Keratinocyte (primary cell): ENCODE measurements around the gene HYDIN. TPM values are rescaled to one million over a fixed set of nuclear protein-coding genes. Genes with fewer than 3 reads are reported as not detected.

Experiments
- DNase-seq: peaks from one replicate; pipeline ENCODE4 v3.0.0-alpha.2; 2011; ENCODE audit warnings: low read depth, missing footprints, low spot score
- FAIRE-seq: peaks from 2 replicates; lab custom pipeline; 2011; peaks lifted over from hg19 to GRCh38; lab: Jason Lieb, UNC
- H2AFZ ChIP-seq: 2 replicates; pipeline ENCODE4 v1.6.0; 2012; ENCODE audit warnings: low read length, control low read depth, inconsistent platforms; ENCODE audit not compliant: control insufficient read depth
- H3K27ac ChIP-seq: 2 replicates; pipeline ENCODE4 v1.5.1; 2011; ENCODE audit warnings: low read length; ENCODE audit not compliant: control insufficient read depth, insufficient read depth
- H3K27me3 ChIP-seq: 3 replicates; pipeline ENCODE4 v1.6.0; 2011; ENCODE audit warnings: low read length; ENCODE audit not compliant: control insufficient read depth, insufficient read depth; ENCODE audit errors: extremely low read depth
- H3K36me3 ChIP-seq, 2 experiments: 2 replicates in 1 of 2; 3 replicates in 1 of 2; pipeline ENCODE4 v1.5.1; 2011; ENCODE audit warnings: low read length in 2 of 2, mild to moderate bottlenecking in 1 of 2; ENCODE audit not compliant: control insufficient read depth in 2 of 2, insufficient read depth in 2 of 2; ENCODE audit errors: extremely low read depth in 1 of 2
- H3K4me1 ChIP-seq: 3 replicates; pipeline ENCODE4 v1.5.1; 2011; ENCODE audit warnings: low read length; ENCODE audit not compliant: control insufficient read depth, insufficient read depth; ENCODE audit errors: extremely low read depth
- H3K4me2 ChIP-seq: 3 replicates; pipeline ENCODE4 v1.6.0; 2011; ENCODE audit warnings: low read depth, low read length; ENCODE audit not compliant: control insufficient read depth, insufficient read depth; ENCODE audit errors: extremely low read depth
- H3K4me3 ChIP-seq, 3 experiments: fragments of 200-600 bp in 1 of 3; sonication (generic) in 1 of 3; 2 replicates in 2 of 3; 3 replicates in 1 of 3; pipeline ENCODE4 v1.5.1; 2011 to 2016; ENCODE audit warnings: low read length in 3 of 3, mild to moderate bottlenecking in 3 of 3, control low read depth in 2 of 3, inconsistent platforms in 1 of 3, low read depth in 1 of 3, mixed read lengths in 1 of 3, mixed run types in 1 of 3, moderate library complexity in 1 of 3; ENCODE audit not compliant: control insufficient read depth in 2 of 3, insufficient read depth in 2 of 3; ENCODE audit errors: extremely low read depth in 1 of 3
- H3K79me2 ChIP-seq: 2 replicates; pipeline ENCODE4 v1.6.0; 2012; ENCODE audit warnings: low read length; ENCODE audit not compliant: control insufficient read depth, insufficient read depth
- H3K9ac ChIP-seq: 3 replicates; pipeline ENCODE4 v1.6.0; 2011; ENCODE audit warnings: low read length; ENCODE audit not compliant: control insufficient read depth, insufficient read depth; ENCODE audit errors: extremely low read depth
- H3K9me1 ChIP-seq: 3 replicates; pipeline ENCODE4 v1.6.0; 2011; ENCODE audit warnings: low read length; ENCODE audit not compliant: control insufficient read depth, insufficient read depth; ENCODE audit errors: extremely low read depth
- H3K9me3 ChIP-seq: 2 replicates; pipeline ENCODE4 v1.5.1; 2012; ENCODE audit warnings: low read depth, low read length; ENCODE audit not compliant: control insufficient read depth
- H4K20me1 ChIP-seq: 3 replicates; pipeline ENCODE4 v1.6.0; 2011; ENCODE audit warnings: low read length; ENCODE audit not compliant: control insufficient read depth, insufficient read depth; ENCODE audit errors: extremely low read depth
- CTCF ChIP-seq, 3 experiments: IDR thresholded peaks in 1 of 3; conservative IDR thresholded peaks in 1 of 3; optimal IDR thresholded peaks in 1 of 3; 2 replicates in 2 of 3; 3 replicates in 1 of 3; pipeline versions ENCODE3 to v1.5.1; 2011; ENCODE audit warnings: low read length in 3 of 3, mild to moderate bottlenecking in 3 of 3, moderate library complexity in 2 of 3, control low read depth in 1 of 3, inconsistent platforms in 1 of 3; ENCODE audit not compliant: insufficient read depth in 2 of 3; ENCODE audit errors: extremely low read depth in 1 of 3
- EZH2 ChIP-seq: IDR thresholded peaks from one replicate; pipeline ENCODE4 v1.6.1; 2012; ENCODE audit warnings: inconsistent platforms, mild to moderate bottlenecking, low read length, moderate library complexity
- dilution Hi-C: fragments of 300-500 bp; cut with MboI; formaldehyde crosslinking; loops from one replicate; pipeline ENCODE4 v1.7.0; 2020; ENCODE audit warnings: low sequenced_read_pairs; ENCODE audit not compliant: extremely low pct_ligation_motif_present
- polyA plus RNA-seq, 5 experiments: library from polyadenylated mRNA; depleted of rRNA in 3 of 5; stranded (reverse) in 3 of 5; stranded (forward) in 1 of 5; unstranded in 1 of 5; fragments of >200 nt; gene quantifications; 1 replicate in 1 of 5; 2 replicates in 3 of 5; 3 replicates in 1 of 5; pipeline versions ENCODE4 v1.2.1 to v1.2.3, GENCODE V29; 2011 to 2012; ENCODE audit warnings: missing spikeins in 2 of 5, low read depth in 1 of 5, low replicate concordance in 1 of 5

Gene HYDIN
- polyA plus RNA-seq, 1 donor (not counting 4 experiments of a cell fraction or from before 2014, with no cell fraction given) = 0.49 TPM

- H3K79me2 ChIP-seq = peaks cover 66% of the 10 kb centered on the region
- no peak overlapping the region for H3K4me3 ChIP-seq
- H3K4me2 ChIP-seq = no peak overlapping the region
- peaks cover 5% of the 10 kb centered on the region for H4K20me1 ChIP-seq
- no peak for DNase-seq
- H3K9me1 ChIP-seq = peaks cover 8% of the 10 kb centered on the region
- H3K4me1 ChIP-seq = no peaks in the 10 kb centered on the region
- H3K9ac ChIP-seq = no peak overlapping the region
- TF ChIP-seq CTCF (optimal IDR thresholded peaks at IDR 0.05 in 1 of 3, IDR thresholded peaks at IDR 0.05 in 1 of 3, conservative IDR thresholded peaks at IDR 0.05 in 1 of 3; ENCODE audit: extremely low read depth in 1 of 3, insufficient read depth in 2 of 3, low read length in 3 of 3) = no peak
- TF ChIP-seq EZH2 = no peak
- peaks cover 2 to 7% of the 10 kb centered on the region in 2 experiments for H3K36me3 ChIP-seq
- dilution Hi-C loops = no loop called here
- H2AFZ ChIP-seq = no peak overlapping the region
- H3K27me3 ChIP-seq = no peaks in the 10 kb centered on the region
- no peaks in the 10 kb centered on the region for H3K9me3 ChIP-seq
- no peak overlapping the region for H3K27ac ChIP-seq
- no peak for FAIRE-seq
Observed at GRCh38 chr16:70793851-70794502, 436.5 kb downstream of the HYDIN start.

GRCh38 chr16:70790815-70791214 is 439.7 kb downstream of the HYDIN start:
- H3K27me3 ChIP-seq = no peaks in the 10 kb centered on the region
- FAIRE-seq (no peak), DNase-seq (no peak)
- no peak overlapping the region for H3K27ac ChIP-seq
- no peak overlapping the region for H3K4me3 ChIP-seq
- H3K9me3 ChIP-seq = no peaks in the 10 kb centered on the region
- peaks cover 8% of the 10 kb centered on the region for H3K9me1 ChIP-seq
- H3K79me2 ChIP-seq = peaks cover 40% of the 10 kb centered on the region
- H4K20me1 ChIP-seq = peaks cover 7% of the 10 kb centered on the region
- peaks cover 5 to 8% of the 10 kb centered on the region in 2 experiments for H3K36me3 ChIP-seq
- no peak overlapping the region for H3K9ac ChIP-seq
- H2AFZ ChIP-seq = no peak overlapping the region
- H3K4me1 ChIP-seq = no peaks in the 10 kb centered on the region
- no peak for TF ChIP-seq CTCF (optimal IDR thresholded peaks at IDR 0.05 in 1 of 3, IDR thresholded peaks at IDR 0.05 in 1 of 3, conservative IDR thresholded peaks at IDR 0.05 in 1 of 3; ENCODE audit: extremely low read depth in 1 of 3, insufficient read depth in 2 of 3, low read length in 3 of 3)
- no peak for TF ChIP-seq EZH2
- dilution Hi-C loops = no loop called here
- H3K4me2 ChIP-seq = no peak overlapping the region
